HEK293 (cell line): ENCODE data around the gene ATG4A.
A peak's percentile ranks its signal among the peaks of the same experiment; 100 is the strongest.

ENCODE experiments used
- CTCF ChIA-PET: fragments of 350-600 bp; formaldehyde crosslinking; extraction: SDS; loops from one replicate; lab custom pipeline; 2021; ENCODE audit warnings: antibody characterized with exemption; lab: Yijun Ruan, JAX
- POLR2A ChIA-PET: fragments of 300-600 bp; formaldehyde crosslinking; extraction: SDS; loops from one replicate; lab custom pipeline; 2020; ENCODE audit warnings: antibody characterized with exemption, inconsistent platforms; lab: Yijun Ruan, JAX
- H3K27ac ChIP-seq: fragments of 200-500 bp; sonication (Bioruptor generic); 2 replicates; pipeline ENCODE4 v1.5.1; 2014; ENCODE audit warnings: low read depth, low read length, control low read depth, inconsistent platforms; ENCODE audit errors: extremely low read depth
- H3K36me3 ChIP-seq, 2 experiments: fragments of 200-500 bp in 1 of 2; sonication (Bioruptor generic) in 1 of 2; 1 replicate in 1 of 2; 2 replicates in 1 of 2; pipeline ENCODE4 v1.5.1; 2014 to 2017; ENCODE audit warnings: inconsistent platforms in 2 of 2, low read length in 2 of 2; ENCODE audit not compliant: control insufficient read depth in 2 of 2, insufficient read depth in 1 of 2
- H3K4me1 ChIP-seq: fragments of 200-500 bp; sonication (Bioruptor generic); 2 replicates; pipeline ENCODE4 v1.5.1; 2014; ENCODE audit warnings: mild to moderate bottlenecking, low read length, inconsistent platforms; ENCODE audit not compliant: control insufficient read depth, insufficient read depth
- H3K4me3 ChIP-seq: 2 replicates; pipeline ENCODE4 v1.5.1; 2011; ENCODE audit warnings: low read depth, mild to moderate bottlenecking, control low read depth, low read length, moderate library complexity
- H3K9me3 ChIP-seq: fragments of 200-500 bp; sonication (Bioruptor generic); 2 replicates; pipeline ENCODE4 v1.5.1; 2014; ENCODE audit warnings: low read depth, low read length, inconsistent platforms; ENCODE audit not compliant: control insufficient read depth, insufficient read depth
- KLF10 ChIP-seq: fragments of 450-650 bp; IDR thresholded peaks from 2 replicates; pipeline ENCODE4 v1.5.1; 2018; ENCODE audit warnings: missing biosample characterization, mild to moderate bottlenecking, missing genetic modification characterization
- OSR2 ChIP-seq: fragments of 450-650 bp; formaldehyde crosslinking; IDR thresholded peaks from 2 replicates; pipeline ENCODE4 v1.5.1; 2016; ENCODE audit warnings: missing biosample characterization, missing genetic modification characterization
- SP7 ChIP-seq: fragments of 450-650 bp; formaldehyde crosslinking; IDR thresholded peaks from 2 replicates; pipeline ENCODE4 v1.5.1; 2016; ENCODE audit warnings: missing biosample characterization, missing genetic modification characterization
- ZBTB20 ChIP-seq: fragments of 450-650 bp; formaldehyde crosslinking; IDR thresholded peaks from 2 replicates; pipeline ENCODE4 v1.5.1; 2016; ENCODE audit warnings: missing biosample characterization, missing genetic modification characterization
- ZBTB8A ChIP-seq: fragments of 450-650 bp; formaldehyde crosslinking; IDR thresholded peaks from 2 replicates; pipeline ENCODE4 v1.5.1; 2016; ENCODE audit warnings: missing biosample characterization, missing genetic modification characterization
- ZEB2 ChIP-seq: fragments of 450-650 bp; formaldehyde crosslinking; IDR thresholded peaks from 2 replicates; pipeline ENCODE4 v1.5.1; 2016; ENCODE audit warnings: missing biosample characterization, missing genetic modification characterization
- ZFP3 ChIP-seq: fragments of 450-650 bp; formaldehyde crosslinking; IDR thresholded peaks from 2 replicates; pipeline ENCODE4 v1.5.1; 2016; ENCODE audit warnings: low read depth, missing biosample characterization, missing genetic modification characterization
- ZNF114 ChIP-seq: fragments of 450-650 bp; formaldehyde crosslinking; IDR thresholded peaks from 2 replicates; pipeline ENCODE4 v1.5.0; 2017; ENCODE audit warnings: missing biosample characterization, missing genetic modification characterization
- ZNF133 ChIP-seq: fragments of 450-650 bp; formaldehyde crosslinking; IDR thresholded peaks from 2 replicates; pipeline ENCODE4 v1.5.1; 2016; ENCODE audit warnings: missing biosample characterization, missing genetic modification characterization
- ZNF16 ChIP-seq: fragments of 450-650 bp; formaldehyde crosslinking; IDR thresholded peaks from 2 replicates; pipeline ENCODE4 v1.5.1; 2016; ENCODE audit warnings: low read depth, missing biosample characterization, missing genetic modification characterization
- ZNF214 ChIP-seq: fragments of 450-650 bp; formaldehyde crosslinking; IDR thresholded peaks from 2 replicates; pipeline ENCODE4 v1.5.1; 2017; ENCODE audit warnings: missing biosample characterization, mild to moderate bottlenecking, missing genetic modification characterization, borderline replicate concordance
- ZNF248 ChIP-seq: fragments of 450-650 bp; formaldehyde crosslinking; IDR thresholded peaks from 2 replicates; pipeline ENCODE4 v1.5.1; 2017; ENCODE audit warnings: missing biosample characterization, missing genetic modification characterization
- ZNF280D ChIP-seq: fragments of 450-650 bp; formaldehyde crosslinking; IDR thresholded peaks from 2 replicates; pipeline ENCODE4 v1.5.1; 2016; ENCODE audit warnings: missing biosample characterization, missing genetic modification characterization
- ZNF292 ChIP-seq: fragments of 450-650 bp; formaldehyde crosslinking; IDR thresholded peaks from 2 replicates; pipeline ENCODE4 v1.5.1; 2016; ENCODE audit warnings: low read depth, missing biosample characterization, missing genetic modification characterization, borderline replicate concordance
- ZNF335 ChIP-seq: fragments of 450-650 bp; formaldehyde crosslinking; conservative IDR thresholded peaks from 2 replicates; pipeline ENCODE4 v1.5.1; 2016; ENCODE audit warnings: missing biosample characterization, missing genetic modification characterization
- ZNF791 ChIP-seq: fragments of 450-650 bp; formaldehyde crosslinking; IDR thresholded peaks from 2 replicates; pipeline ENCODE4 v1.5.1; 2016; ENCODE audit warnings: missing biosample characterization, missing genetic modification characterization
- ZSCAN23 ChIP-seq: fragments of 450-650 bp; formaldehyde crosslinking; IDR thresholded peaks from 2 replicates; pipeline ENCODE4 v1.5.1; 2016; ENCODE audit warnings: missing biosample characterization, missing genetic modification characterization
- TF ChIP-seq, protein P1 (sequence below): fragments of 450-650 bp; formaldehyde crosslinking; IDR thresholded peaks from 2 replicates; pipeline ENCODE4 v1.5.1; 2017; ENCODE audit warnings: missing biosample characterization, mild to moderate bottlenecking, missing genetic modification characterization, moderate library complexity
- TF ChIP-seq, protein P2 (sequence below): fragments of 450-650 bp; formaldehyde crosslinking; conservative IDR thresholded peaks from 2 replicates; pipeline ENCODE4 v1.5.1; 2016; ENCODE audit warnings: low read depth, missing biosample characterization, missing genetic modification characterization
- TF ChIP-seq, protein P3 (sequence below): fragments of 450-650 bp; formaldehyde crosslinking; IDR thresholded peaks from 2 replicates; pipeline ENCODE4 v1.5.1; 2016; ENCODE audit warnings: missing biosample characterization, missing genetic modification characterization

ATG4A gene

DNA sequence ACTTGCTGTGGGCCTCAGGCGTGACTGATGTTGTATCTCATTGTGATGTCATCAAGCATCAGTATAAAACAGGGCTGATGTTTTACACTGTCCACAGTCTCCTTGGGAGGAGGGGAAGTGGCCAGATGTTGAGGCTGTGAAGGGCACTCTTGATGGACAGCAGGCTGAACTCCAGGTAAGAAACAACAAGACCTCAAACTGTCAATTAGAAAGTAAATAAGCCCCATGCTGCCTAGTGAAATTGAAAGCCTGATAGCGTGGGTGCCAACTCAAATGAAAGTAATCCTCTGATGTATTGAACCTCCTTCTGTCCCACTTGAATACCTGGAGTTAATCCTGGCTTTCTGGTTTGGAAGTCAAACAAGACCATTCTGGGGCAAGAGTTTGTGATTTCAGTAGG lies 27.0 kb upstream of the ATG4A start:
- H3K9me3 ChIP-seq = no peaks in the 10 kb centered on the region
- no peak overlapping the region for H3K27ac ChIP-seq
- no peaks in the 10 kb centered on the region for H3K4me1 ChIP-seq
- TF ChIP-seq ZFP3 (no peak), ZNF248 (tag by site-specific recombination) (no peak), SP7 (no peak), ZBTB8A (tag by site-specific recombination) (no peak), OSR2 (tag by site-specific recombination) (no peak), KLF10 (tag by site-specific recombination) (no peak), ZNF791 (tag by site-specific recombination) (no peak)
- TF ChIP-seq, all 188 proteins: peak for 0
- Histone ChIP-seq H3K36me3 (no peaks in the 10 kb centered on the region), H3K4me3 (no peak overlapping the region)
- CTCF ChIA-PET = no interaction called here
- POLR2A ChIA-PET = no interaction called here

DNA sequence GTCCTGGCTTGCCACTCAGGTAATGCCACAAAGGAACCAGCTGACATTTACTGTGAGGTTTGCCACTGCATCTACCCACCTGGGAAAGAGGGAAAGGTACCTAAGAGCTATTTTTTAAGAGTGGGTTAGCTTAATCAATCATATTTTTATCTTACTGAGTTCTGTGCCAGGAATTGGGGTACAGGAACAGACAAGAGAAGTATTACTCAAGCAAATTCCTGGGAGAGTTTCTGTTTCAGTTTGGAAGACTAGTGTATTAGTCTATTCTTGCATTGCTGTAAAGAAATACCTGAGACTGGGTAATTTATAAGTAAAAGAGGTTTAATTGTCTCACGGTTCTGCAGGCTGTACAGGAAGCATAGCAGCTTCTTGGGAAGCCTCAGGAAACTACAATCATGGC lies 23.5 kb upstream of the ATG4A start:
- TF ChIP-seq ZNF335 = no peak
- H3K4me3 ChIP-seq = no peak overlapping the region
- ChIA-PET CTCF (no interaction called here), POLR2A (no interaction called here)
- no peak overlapping the region for H3K27ac ChIP-seq
- H3K4me1 ChIP-seq = no peaks in the 10 kb centered on the region
- H3K36me3 ChIP-seq = no peaks in the 10 kb centered on the region
- H3K9me3 ChIP-seq = no peaks in the 10 kb centered on the region

DNA sequence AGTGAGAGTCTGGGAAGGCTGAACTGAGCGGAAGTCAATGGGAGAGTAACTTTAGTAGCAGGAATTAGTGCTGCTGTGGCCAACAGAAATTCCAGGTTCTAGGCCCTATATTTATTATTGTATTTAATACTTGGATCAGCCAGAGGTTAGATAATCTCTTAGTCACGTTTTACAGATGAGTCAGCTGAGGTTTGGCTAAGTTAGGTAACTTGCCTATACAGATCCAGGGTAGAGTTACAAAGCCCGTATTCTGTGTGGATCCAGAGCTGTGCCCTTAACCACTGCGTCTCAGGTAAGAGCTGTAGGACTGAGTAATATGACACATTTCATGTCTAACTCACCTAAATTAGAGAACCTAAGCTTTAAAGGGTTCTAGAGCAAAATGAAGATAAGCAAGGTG lies 20.7 kb upstream of the ATG4A start:
- Histone ChIP-seq H3K4me3 (no peak overlapping the region), H3K4me1 (no peaks in the 10 kb centered on the region), H3K36me3 (no peaks in the 10 kb centered on the region), H3K9me3 (no peaks in the 10 kb centered on the region), H3K27ac (no peak overlapping the region)
- POLR2A ChIA-PET = no interaction called here
- TF ChIP-seq ZBTB20 (tag by site-specific recombination) (peak; percentile 28; the same call in 1 of the 2 replicates), ZNF280D (tag by site-specific recombination) (no peak)
- CTCF ChIA-PET = interaction anchor here (0.6 to 3.4 kb wide), 15 partner anchors 9 to 1198 kb away, joined by 3 to 22 read pairs (median 4); partner anchors contain the start of genes NCBP2L and PSMD10

GRCh38 chrX:108071578-108071977 lies 20.0 kb upstream of the ATG4A start:
- no peak overlapping the region for H3K4me3 ChIP-seq
- POLR2A ChIA-PET = no interaction called here
- no peaks in the 10 kb centered on the region for H3K4me1 ChIP-seq
- no peaks in the 10 kb centered on the region for H3K36me3 ChIP-seq
- CTCF ChIA-PET = interaction anchor here (0.6 to 3.4 kb wide), 9 partner anchors 9 to 1198 kb away, joined by 3 to 22 read pairs (median 4); partner anchors contain the start of gene NCBP2L
- H3K27ac ChIP-seq = no peak overlapping the region
- H3K9me3 ChIP-seq = no peaks in the 10 kb centered on the region
- no peak for TF ChIP-seq ZNF114
- TF ChIP-seq, protein P1, sequence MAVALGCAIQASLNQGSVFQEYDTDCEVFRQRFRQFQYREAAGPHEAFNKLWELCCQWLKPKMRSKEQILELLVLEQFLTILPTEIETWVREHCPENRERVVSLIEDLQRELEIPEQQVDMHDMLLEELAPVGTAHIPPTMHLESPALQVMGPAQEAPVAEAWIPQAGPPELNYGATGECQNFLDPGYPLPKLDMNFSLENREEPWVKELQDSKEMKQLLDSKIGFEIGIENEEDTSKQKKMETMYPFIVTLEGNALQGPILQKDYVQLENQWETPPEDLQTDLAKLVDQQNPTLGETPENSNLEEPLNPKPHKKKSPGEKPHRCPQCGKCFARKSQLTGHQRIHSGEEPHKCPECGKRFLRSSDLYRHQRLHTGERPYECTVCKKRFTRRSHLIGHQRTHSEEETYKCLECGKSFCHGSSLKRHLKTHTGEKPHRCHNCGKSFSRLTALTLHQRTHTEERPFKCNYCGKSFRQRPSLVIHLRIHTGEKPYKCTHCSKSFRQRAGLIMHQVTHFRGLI = no peak
- no peak for TF ChIP-seq ZSCAN23 (tag by site-specific recombination)
- TF ChIP-seq, protein P2, sequence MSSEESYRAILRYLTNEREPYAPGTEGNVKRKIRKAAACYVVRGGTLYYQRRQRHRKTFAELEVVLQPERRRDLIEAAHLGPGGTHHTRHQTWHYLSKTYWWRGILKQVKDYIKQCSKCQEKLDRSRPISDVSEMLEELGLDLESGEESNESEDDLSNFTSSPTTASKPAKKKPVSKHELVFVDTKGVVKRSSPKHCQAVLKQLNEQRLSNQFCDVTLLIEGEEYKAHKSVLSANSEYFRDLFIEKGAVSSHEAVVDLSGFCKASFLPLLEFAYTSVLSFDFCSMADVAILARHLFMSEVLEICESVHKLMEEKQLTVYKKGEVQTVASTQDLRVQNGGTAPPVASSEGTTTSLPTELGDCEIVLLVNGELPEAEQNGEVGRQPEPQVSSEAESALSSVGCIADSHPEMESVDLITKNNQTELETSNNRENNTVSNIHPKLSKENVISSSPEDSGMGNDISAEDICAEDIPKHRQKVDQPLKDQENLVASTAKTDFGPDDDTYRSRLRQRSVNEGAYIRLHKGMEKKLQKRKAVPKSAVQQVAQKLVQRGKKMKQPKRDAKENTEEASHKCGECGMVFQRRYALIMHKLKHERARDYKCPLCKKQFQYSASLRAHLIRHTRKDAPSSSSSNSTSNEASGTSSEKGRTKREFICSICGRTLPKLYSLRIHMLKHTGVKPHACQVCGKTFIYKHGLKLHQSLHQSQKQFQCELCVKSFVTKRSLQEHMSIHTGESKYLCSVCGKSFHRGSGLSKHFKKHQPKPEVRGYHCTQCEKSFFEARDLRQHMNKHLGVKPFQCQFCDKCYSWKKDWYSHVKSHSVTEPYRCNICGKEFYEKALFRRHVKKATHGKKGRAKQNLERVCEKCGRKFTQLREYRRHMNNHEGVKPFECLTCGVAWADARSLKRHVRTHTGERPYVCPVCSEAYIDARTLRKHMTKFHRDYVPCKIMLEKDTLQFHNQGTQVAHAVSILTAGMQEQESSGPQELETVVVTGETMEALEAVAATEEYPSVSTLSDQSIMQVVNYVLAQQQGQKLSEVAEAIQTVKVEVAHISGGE (tag by site-specific recombination) = no peak
- no peak for TF ChIP-seq ZNF292 (tag by site-specific recombination)
- TF ChIP-seq OSR2 (tag by site-specific recombination) = no peak
- no peak for TF ChIP-seq ZEB2
- no peak for TF ChIP-seq ZNF16 (tag by site-specific recombination)
- TF ChIP-seq, protein P3, sequence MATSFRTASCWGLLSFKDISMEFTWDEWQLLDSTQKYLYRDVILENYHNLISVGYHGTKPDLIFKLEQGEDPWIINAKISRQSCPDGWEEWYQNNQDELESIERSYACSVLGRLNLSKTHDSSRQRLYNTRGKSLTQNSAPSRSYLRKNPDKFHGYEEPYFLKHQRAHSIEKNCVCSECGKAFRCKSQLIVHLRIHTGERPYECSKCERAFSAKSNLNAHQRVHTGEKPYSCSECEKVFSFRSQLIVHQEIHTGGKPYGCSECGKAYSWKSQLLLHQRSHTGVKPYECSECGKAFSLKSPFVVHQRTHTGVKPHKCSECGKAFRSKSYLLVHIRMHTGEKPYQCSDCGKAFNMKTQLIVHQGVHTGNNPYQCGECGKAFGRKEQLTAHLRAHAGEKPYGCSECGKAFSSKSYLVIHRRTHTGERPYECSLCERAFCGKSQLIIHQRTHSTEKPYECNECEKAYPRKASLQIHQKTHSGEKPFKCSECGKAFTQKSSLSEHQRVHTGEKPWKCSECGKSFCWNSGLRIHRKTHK (tag by site-specific recombination) = no peak
- no peak for TF ChIP-seq ZNF133 (tag by site-specific recombination)
- no peak for TF ChIP-seq ZNF214 (tag by site-specific recombination)
